Measurements from ENCODE around the gene MSRB3.
"Not testable (repeated sequence)": the region's sequence is repeated elsewhere in the genome, so short reads cannot be mapped to it uniquely, and the experiment has no call there.

MSRB3 gene

DNA sequence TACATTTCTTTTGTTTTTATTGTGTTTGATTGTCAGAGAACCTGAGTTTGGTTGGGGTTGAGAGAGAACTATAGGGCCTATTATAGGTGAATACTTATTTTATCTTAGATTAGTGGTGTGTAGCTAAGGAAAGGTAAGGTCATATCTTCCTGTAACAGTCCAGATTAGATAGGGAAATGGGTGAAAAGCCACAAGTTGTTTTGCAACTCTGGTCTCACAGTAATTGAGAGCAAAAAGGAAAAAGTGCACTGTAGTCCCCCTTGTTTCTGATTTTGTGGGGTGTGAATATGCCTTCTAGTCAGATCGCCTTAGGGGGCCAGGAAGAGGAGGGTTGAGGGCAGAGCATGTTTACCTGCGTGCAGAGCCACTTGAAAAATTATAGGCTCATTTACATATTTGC lies 8.9 kb downstream of the MSRB3 start:
- no peak for DNase-seq (ENCODE audit: low read depth in 2 of 2)

- no peak for DNase-seq (ENCODE audit: low read depth in 2 of 2)
Observed at GRCh38 chr12:65292241-65292640, 13.8 kb downstream of the MSRB3 start.

DNA sequence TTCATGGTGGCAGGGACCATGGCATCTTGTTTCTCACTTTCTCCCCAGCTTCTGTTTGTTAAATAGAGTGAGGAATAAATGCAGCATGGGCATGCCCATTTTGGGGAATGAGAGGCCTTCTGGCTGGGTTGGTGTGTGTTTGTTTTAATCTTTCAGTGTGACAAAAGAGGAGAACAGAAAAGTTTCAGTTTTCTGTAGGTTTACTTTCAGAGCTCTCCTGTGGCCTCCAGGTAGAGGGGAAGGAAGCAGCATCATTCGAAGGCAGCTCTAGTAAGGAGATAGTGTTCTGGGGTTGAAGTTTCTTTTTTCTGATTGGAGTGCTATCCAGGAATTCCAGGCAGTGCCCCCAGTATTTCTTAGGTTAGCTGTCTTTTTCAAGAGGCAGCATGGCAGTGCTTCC lies 15.3 kb downstream of the MSRB3 start:
- no peak for DNase-seq (ENCODE audit: low read depth in 2 of 2)

- no peak for DNase-seq (ENCODE audit: low read depth in 2 of 2)
Observed at GRCh38 chr12:65294641-65295262, 16.3 kb downstream of the MSRB3 start.

DNA sequence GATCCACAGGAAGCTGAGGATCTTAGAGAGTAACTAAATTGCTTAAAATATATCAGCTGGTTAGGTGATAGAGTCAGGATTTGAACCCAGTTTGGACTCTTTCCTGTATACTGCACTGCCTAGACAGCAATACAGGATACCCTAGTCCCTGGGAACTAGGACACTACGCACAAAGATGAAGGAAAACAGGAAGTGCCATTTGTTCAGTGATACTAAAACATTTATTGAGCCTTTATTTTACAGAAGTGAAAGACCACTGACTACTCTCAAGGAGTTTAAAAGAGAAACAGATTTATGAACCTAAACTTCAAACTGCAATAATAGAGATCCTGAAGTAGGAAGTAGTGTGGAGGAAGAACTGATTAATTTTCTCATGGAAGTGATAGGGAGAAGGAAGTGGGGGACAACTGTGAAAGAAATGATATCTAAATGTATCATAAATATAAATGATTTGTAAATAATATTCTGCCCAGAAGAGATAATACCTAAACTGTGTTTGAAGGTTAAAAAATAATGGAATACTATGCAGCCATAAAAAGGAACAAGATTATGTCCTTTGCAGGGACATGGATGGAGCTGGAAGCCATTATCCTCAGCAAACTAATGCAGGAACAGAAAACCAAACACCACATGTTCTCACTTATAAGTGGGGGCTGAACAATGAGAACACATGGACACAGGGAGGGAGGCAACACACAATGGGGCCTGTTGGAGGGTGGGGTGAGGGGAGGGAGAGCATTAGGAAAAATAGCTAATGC lies 18.2 kb downstream of the MSRB3 start:
- no peak for DNase-seq (ENCODE audit: low read depth in 2 of 2)

DNA sequence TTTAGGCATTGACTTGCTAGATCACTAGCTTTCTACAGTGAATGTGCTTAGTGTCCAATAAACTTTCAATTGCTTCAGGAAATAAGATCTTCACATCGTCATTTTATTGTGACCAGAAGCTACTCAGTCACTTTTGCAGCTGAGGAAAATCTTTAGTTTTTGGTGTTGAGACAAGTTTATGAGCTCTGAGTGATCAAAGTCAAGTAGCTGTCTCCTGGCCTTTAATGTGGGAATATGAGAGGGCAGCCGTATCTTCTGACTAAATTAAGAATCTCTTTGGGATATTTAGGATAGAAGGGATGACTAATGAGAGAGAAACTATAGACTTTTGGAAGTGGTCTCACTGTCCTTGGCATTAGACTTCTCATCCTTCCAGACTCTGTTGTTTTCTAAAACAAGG lies 21.6 kb downstream of the MSRB3 start:
- DNase-seq (ENCODE audit: low read depth in 2 of 2): no peak

- DNase-seq (ENCODE audit: low read depth in 2 of 2): no peak
Observed at GRCh38 chr12:65300679-65301349, 22.3 kb downstream of the MSRB3 start.

- DNase-seq (ENCODE audit: low read depth in 2 of 2): no peak
Observed at GRCh38 chr12:65302891-65303290, 24.4 kb downstream of the MSRB3 start.

DNA sequence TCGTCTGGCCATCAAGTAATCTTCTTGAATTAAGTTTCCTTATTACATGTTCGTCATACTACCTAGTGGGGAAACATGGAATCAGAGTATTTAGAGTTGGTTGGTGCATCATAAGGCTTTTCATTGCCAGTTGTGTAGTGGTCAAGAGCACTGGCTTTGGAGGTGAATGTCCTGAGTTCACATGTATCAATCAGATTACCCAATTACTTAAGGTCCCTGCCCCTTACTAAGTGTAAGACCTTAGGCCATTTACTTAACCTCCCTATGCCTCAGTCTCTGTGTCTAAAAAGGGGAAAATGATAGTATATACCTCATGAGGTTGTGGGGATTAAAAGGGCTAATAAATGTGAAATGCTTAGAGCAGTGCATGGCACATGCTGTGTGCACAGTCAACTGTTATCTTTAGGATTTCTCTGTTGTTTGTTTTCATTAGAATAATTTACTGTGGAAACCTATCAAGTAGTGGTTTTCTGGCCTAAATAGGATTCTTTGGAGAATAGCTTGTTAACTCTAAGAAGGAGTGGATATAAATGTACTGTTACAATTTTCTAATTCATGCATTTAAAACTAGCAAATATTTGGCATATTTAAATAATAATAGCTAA lies 27.0 kb downstream of the MSRB3 start:
- DNase-seq (ENCODE audit: low read depth in 2 of 2): no peak

GRCh38 chr12:65306366-65307168 lies 28.1 kb downstream of the MSRB3 start:
- DNase-seq (ENCODE audit: low read depth in 2 of 2): no peak

DNA sequence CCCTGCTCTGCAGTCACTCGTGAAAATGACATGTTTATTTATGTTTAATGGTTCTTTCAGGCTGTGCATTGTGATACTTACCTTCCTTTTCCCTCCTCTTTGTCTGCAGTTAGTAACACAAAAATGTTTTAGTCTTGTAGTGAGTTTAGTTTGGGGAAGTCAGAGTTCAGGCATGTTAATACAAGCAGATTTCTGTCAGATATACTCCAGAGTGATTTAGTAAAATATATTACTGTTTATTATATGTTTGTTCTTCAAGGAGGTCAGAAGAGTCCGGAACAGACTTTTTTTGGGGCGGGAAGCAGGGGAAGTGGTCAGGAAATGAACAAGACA lies 28.7 kb downstream of the MSRB3 start:
- no peak for DNase-seq (ENCODE audit: low read depth in 2 of 2)

DNA sequence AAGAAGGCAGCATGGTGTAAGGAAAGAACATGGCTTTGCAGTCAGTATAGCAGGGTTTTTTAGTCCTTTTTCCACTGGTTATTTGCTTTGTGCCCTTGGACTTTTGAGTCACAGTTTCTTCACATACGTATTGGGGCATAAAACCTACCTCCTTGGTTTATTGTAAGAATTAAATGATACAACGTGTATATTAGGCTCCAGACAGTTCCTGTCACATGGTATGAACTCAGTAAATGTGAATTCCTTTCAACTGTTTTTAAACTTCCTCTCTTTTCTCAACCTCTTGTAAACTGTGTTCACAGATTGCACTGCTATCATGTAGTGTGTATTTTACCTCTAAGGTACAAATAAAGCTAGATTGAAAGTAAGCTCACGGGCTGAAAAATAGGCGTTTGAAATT lies 29.5 kb downstream of the MSRB3 start:
- no peak for DNase-seq (ENCODE audit: low read depth in 2 of 2)

DNA sequence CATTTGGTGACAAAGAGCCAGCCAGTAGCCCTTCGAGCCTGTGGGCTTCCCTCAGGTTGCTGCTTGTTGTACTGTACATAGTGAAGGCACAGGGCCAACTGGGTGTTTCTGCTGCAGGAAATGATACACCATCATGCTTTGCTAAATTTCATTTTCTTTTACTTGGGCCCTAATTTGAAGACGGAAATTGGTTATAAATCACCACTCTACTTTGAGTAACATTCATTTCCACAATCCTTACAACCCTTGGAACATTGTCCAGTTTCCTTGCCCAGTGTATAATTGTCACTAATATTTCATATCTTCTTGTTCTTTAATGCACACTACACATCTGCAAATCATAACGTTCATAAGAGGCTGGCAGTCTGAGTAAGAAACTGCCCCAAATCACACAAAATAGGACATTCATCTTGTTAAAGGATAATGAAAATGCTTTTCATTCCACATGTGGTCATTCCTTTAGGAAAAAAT lies 30.2 kb downstream of the MSRB3 start:
- DNase-seq (ENCODE audit: low read depth in 2 of 2): no peak

DNA sequence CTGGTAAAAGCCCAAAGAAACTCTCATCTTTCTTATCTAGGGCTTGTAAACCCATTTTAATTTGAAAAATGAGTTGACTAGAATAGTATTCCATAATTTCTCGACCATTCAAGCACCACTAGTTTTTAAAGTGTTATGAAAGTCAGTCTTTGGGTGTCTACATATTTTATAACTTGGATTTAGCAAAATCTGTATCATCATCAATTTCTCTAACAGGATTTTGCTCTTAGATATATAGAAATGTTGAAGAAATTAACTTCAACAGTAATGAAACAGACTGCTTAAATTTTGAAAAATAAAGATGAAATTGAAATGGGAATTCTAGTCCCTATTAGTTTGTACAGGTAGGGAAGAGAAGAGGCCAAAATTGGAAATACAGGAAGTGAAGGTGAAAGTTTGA lies 32.8 kb downstream of the MSRB3 start:
- DNase-seq (ENCODE audit: low read depth in 2 of 2): no peak

- DNase-seq (ENCODE audit: low read depth in 2 of 2): no peak
Observed at GRCh38 chr12:65313719-65314317, 35.3 kb downstream of the MSRB3 start.

- not testable (repeated sequence) for DNase-seq (ENCODE audit: low read depth in 2 of 2)
Observed at GRCh38 chr12:65315238-65315637, 36.8 kb downstream of the MSRB3 start.

DNA sequence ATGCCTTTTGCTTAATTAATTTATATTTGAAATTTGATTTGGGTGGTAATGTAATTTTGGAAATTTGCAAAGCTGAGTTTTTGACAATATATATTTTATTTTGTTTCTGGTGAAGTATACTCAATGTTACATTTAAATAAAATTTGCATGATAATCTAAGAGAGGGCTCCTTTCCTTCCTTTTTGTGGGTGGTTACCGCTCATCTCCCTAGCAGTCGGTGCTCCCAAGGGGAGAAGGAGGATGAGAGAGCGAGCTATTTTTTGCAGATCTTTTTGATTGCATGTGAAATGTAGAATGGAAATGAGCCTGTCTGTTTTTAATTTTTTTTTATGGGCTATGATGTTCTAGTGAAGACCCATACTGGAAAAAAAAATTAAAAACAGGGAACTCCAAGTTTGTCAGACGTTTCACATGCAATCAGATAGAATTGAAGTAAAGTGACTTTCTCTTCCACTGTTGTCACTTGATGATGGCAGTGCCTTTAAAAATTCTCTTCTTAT lies 39.8 kb downstream of the MSRB3 start:
- DNase-seq (ENCODE audit: low read depth in 2 of 2): no peak

GRCh38 chr12:65319688-65320200 lies 41.3 kb downstream of the MSRB3 start:
- no peak for DNase-seq (ENCODE audit: low read depth in 2 of 2)

DNA sequence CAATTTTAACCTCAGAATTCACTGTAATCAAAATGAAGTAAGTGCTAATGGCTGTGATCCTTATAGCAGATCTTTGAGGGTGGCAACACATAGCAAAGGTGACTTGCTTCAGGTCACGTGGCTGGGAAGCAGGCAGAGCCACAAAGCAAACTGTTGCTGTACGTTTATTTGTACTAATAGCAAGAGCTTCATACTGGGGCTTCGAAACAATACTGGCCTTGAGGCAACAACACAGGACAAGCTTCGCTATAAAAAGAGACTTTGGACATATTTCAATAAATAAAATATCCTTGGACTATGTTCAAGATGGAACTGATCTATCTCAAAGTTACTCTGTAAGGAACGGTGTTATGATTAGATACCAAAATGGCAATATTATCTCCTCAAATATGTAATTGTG lies 44.6 kb downstream of the MSRB3 start:
- DNase-seq (ENCODE audit: low read depth in 2 of 2): no peak

GRCh38 chr12:65324056-65324455 lies 45.6 kb downstream of the MSRB3 start:
- DNase-seq (ENCODE audit: low read depth in 2 of 2): no peak

GRCh38 chr12:65324551-65324950 lies 46.1 kb downstream of the MSRB3 start:
- no peak for DNase-seq (ENCODE audit: low read depth in 2 of 2)
